GM12878 (cell line): Measurements from ENCODE around the gene CENPF. TPM values are rescaled to one million over a fixed set of nuclear protein-coding genes. Genes with fewer than 3 reads are reported as not detected.

Experiments
- ATAC-seq: fragments of 200-7000 bp; cut with Tn5 transposase; 3 replicates; pipeline ENCODE4 v1.9.1; 2020; ENCODE audit warnings: mild to moderate bottlenecking, moderate library complexity
- BruUV-seq: library from RNA; stranded (reverse); fragments of 400-500 nt; replicated peaks from 2 replicates; lab custom pipeline; 2021; lab: Mats Ljungman, UMichigan
- CTCF ChIA-PET: fragments of 300-600 bp; sonication (Branson Sonifier 250); formaldehyde crosslinking; extraction: SDS; loops from one replicate; lab custom pipeline; 2021; ENCODE audit warnings: inconsistent platforms; lab: Yijun Ruan, JAX
- POLR2A ChIA-PET: fragments of 350-600 bp; formaldehyde crosslinking; extraction: SDS; loops from one replicate; lab custom pipeline; 2021; ENCODE audit warnings: inconsistent platforms; lab: Charles Lee
- RAD21 ChIA-PET: fragments of 300-600 bp; sonication (Branson Sonifier 250); formaldehyde crosslinking; loops from one replicate; lab custom pipeline; 2023; ENCODE audit warnings: antibody characterized with exemption; ENCODE audit not compliant: unreplicated experiment; lab: Charles Lee
- SMC1A ChIA-PET: fragments of 300-600 bp; sonication (Branson Sonifier 250); formaldehyde crosslinking; loops from one replicate; lab custom pipeline; 2023; ENCODE audit not compliant: unreplicated experiment, uncharacterized antibody; lab: Charles Lee
- DNase-seq: peaks from one replicate; pipeline ENCODE4 v3.0.0-alpha.2; 2011; ENCODE audit warnings: low read depth, low spot score
- FAIRE-seq: peaks from 3 replicates; lab custom pipeline; 2011; peaks lifted over from hg19 to GRCh38; lab: Jason Lieb, UNC
- H2AFZ ChIP-seq: 2 replicates; pipeline ENCODE4 v1.6.0; 2011; ENCODE audit warnings: low read depth, low read length, control low read depth; ENCODE audit not compliant: control insufficient read depth
- H3K27ac ChIP-seq: 2 replicates; pipeline ENCODE4 v1.5.1; 2011; ENCODE audit warnings: control low read depth; ENCODE audit not compliant: control insufficient read depth, insufficient read depth
- H3K27me3 ChIP-seq, 2 experiments: replicated peaks in 1 of 2; 2 replicates each; pipeline versions ENCODE4 v1.6.0 to v1.6.1; 2011; ENCODE audit warnings: low read length in 1 of 2; ENCODE audit not compliant: control insufficient read depth in 2 of 2, insufficient read depth in 2 of 2
- H3K36me3 ChIP-seq, 2 experiments: 2 replicates each; pipeline ENCODE4 v1.5.1; 2011; ENCODE audit warnings: low read length in 1 of 2; ENCODE audit not compliant: control insufficient read depth in 2 of 2, insufficient read depth in 2 of 2
- H3K4me1 ChIP-seq: 2 replicates; pipeline ENCODE4 v1.6.1; 2011; ENCODE audit warnings: mild to moderate bottlenecking, low read length, moderate library complexity, mixed read lengths; ENCODE audit not compliant: control insufficient read depth, insufficient read depth
- H3K4me2 ChIP-seq: 2 replicates; pipeline ENCODE4 v1.6.0; 2011; ENCODE audit warnings: control low read depth; ENCODE audit not compliant: control insufficient read depth, insufficient read depth
- H3K4me3 ChIP-seq: fragments of 200-600 bp; sonication (generic); 2 replicates; pipeline ENCODE4 v1.5.1; 2016
- H3K79me2 ChIP-seq: 2 replicates; pipeline ENCODE4 v1.6.0; 2011; ENCODE audit warnings: low read length; ENCODE audit not compliant: control insufficient read depth, insufficient read depth
- H3K9ac ChIP-seq: 2 replicates; pipeline ENCODE4 v1.8.0; 2011; ENCODE audit warnings: low read length, control low read depth, mixed read lengths; ENCODE audit not compliant: control insufficient read depth, insufficient read depth
- H3K9me3 ChIP-seq: replicated peaks from 3 replicates; pipeline ENCODE4 v1.5.1; 2011; ENCODE audit warnings: mild to moderate bottlenecking, low read length; ENCODE audit not compliant: control insufficient read depth, insufficient read depth
- H4K20me1 ChIP-seq: 2 replicates; pipeline ENCODE4 v1.6.0; 2011; ENCODE audit not compliant: control insufficient read depth, insufficient read depth
- BACH1 ChIP-seq: fragments of 450-650 bp; IDR thresholded peaks from 2 replicates; pipeline ENCODE4 v1.6.1; 2017; ENCODE audit warnings: mild to moderate bottlenecking, borderline replicate concordance
- CBX3 ChIP-seq: fragments of 200-600 bp; sonication (generic); IDR thresholded peaks from 2 replicates; pipeline ENCODE4 v1.6.1; 2016; ENCODE audit warnings: low read depth, borderline replicate concordance
- CHD2 ChIP-seq: IDR thresholded peaks from 2 replicates; pipeline ENCODE4 v1.6.1; 2011; ENCODE audit warnings: low read depth, low read length, improper control_type of control experiment, borderline replicate concordance
- EZH2 ChIP-seq: IDR thresholded peaks from 2 replicates; pipeline ENCODE4 v1.6.1; 2012; ENCODE audit warnings: low read depth, mild to moderate bottlenecking, control low read depth, inconsistent platforms, low read length, borderline replicate concordance; ENCODE audit not compliant: control insufficient read depth
- MEF2A ChIP-seq: IDR thresholded peaks from 2 replicates; pipeline ENCODE4 v1.6.1; 2011; ENCODE audit warnings: low read depth, mild to moderate bottlenecking, low read length, moderate library complexity; ENCODE audit not compliant: insufficient read depth
- NBN ChIP-seq: fragments of 450-650 bp; IDR thresholded peaks from 2 replicates; pipeline ENCODE4 v1.6.1; 2016
- PAX5 ChIP-seq: IDR thresholded peaks from 2 replicates; pipeline ENCODE4 v1.6.1; 2011; ENCODE audit warnings: low read depth, low read length, borderline replicate concordance
- SREBF2 ChIP-seq: IDR thresholded peaks from 2 replicates; pipeline ENCODE4 v1.6.1; 2012; ENCODE audit warnings: mild to moderate bottlenecking, low read length
- USF2 ChIP-seq: IDR thresholded peaks from 2 replicates; pipeline ENCODE4 v1.6.1; 2011; ENCODE audit warnings: low read depth, low read length, improper control_type of control experiment, borderline replicate concordance
- ZBED1 ChIP-seq: IDR thresholded peaks from 2 replicates; pipeline ENCODE4 v1.6.1; 2016; ENCODE audit warnings: borderline replicate concordance
- ZBTB40 ChIP-seq: fragments of 450-650 bp; IDR thresholded peaks from 2 replicates; pipeline ENCODE4 v1.6.1; 2016; ENCODE audit warnings: mild to moderate bottlenecking, moderate library complexity, borderline replicate concordance
- ZNF274 ChIP-seq: IDR thresholded peaks from one replicate; pipeline ENCODE4 v1.8.0; 2011; ENCODE audit not compliant: insufficient read length, insufficient read depth
- WGBS: methylation state at CpG from one replicate; pipeline ENCODE4 v1.1.6; 2016; ENCODE audit warnings: low lambda C conversion rate; ENCODE audit not compliant: insufficient replicate concordance, insufficient coverage; ENCODE audit errors: missing lambda C conversion rate; 5-methylcytosine and 5-hydroxymethylcytosine counted together
- in situ Hi-C: fragments of 300-500 bp; cut with MboI; formaldehyde crosslinking; loops from 9 replicates; pipeline ENCODE4 v1.14.3; 2018; ENCODE audit warnings: mixed read lengths
- intact Hi-C: fragments of 100-400 bp; cut with micrococcal nuclease; formaldehyde crosslinking; loops from one replicate; pipeline ENCODE4 v1.14.2; 2022; ENCODE audit not compliant: unreplicated experiment
- polyA plus RNA-seq, 11 experiments: library from polyadenylated mRNA; depleted of rRNA in 4 of 11; unstranded in 6 of 11; stranded (reverse) in 5 of 11; fragments of >200 nt; fragmentation: Nextera tagmentation in 4 of 11; fragmentation: Illumina TruSeq in 1 of 11; extraction: Ambion mirVana in 4 of 11; extraction: Trizol in 1 of 11; gene quantifications; 1 replicate in 1 of 11; 2 replicates in 10 of 11; pipeline versions ENCODE4 v1.2.1 to v1.2.3, GENCODE V29; 2011 to 2016; ENCODE audit warnings: inconsistent platforms in 2 of 11, missing spikeins in 2 of 11, low read depth in 1 of 11
- total RNA-seq, 4 experiments: library from RNA; depleted of rRNA in 3 of 4; stranded (reverse); fragments of >200 nt in 3 of 4; fragmentation: Illumina TruSeq in 1 of 4; extraction: Trizol in 1 of 4; gene quantifications; 2 replicates each; pipeline versions ENCODE4 v1.2.1 to v1.2.3, GENCODE V29; 2013 to 2021
- TF ChIP-seq, protein P1 (sequence below): IDR thresholded peaks from 2 replicates; pipeline ENCODE4 v1.6.1; 2011; ENCODE audit warnings: low read depth, mild to moderate bottlenecking, low read length, moderate library complexity, borderline replicate concordance; ENCODE audit errors: extremely low read depth
- TF ChIP-seq, protein P2 (sequence below): fragments of 450-650 bp; IDR thresholded peaks from 2 replicates; pipeline ENCODE4 v1.6.1; 2017; ENCODE audit warnings: low read depth, mild to moderate bottlenecking, moderate library complexity

The CENPF gene
- total and polyA plus RNA-seq, 10 of the 15 experiments (the other 5 are each of a cell fraction or from before 2014, with no cell fraction given): 26.0 to 132 (median 70.5) TPM

DNA sequence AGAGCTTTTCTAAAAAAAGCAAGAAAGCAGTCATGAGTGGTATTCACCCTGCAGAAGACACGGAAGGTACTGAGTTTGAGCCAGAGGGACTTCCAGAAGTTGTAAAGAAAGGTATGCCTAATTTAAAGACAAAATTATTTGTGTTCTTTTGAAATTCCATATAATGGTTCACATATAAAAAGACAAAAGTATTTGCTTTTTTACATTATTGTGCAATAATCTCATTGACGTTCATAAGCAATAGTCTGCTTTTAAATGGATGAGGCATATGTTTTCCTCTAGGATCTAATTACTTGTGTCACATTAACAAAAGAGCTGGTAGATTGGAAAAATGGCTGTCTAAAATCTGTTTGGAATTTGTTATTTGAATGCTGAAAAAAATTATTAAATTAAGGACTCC, 54.3 kb downstream of the CENPF start:
- intact Hi-C loops: no loop called here
- Histone ChIP-seq H3K4me2 (no peak overlapping the region), H3K36me3 (peaks cover 9 to 28% of the 10 kb centered on the region in 2 experiments), H3K27me3 (no peaks in the 10 kb centered on the region), H3K4me1 (no peaks in the 10 kb centered on the region), H2AFZ (no peak overlapping the region), H3K27ac (no peak overlapping the region), H3K9me3 (no peaks in the 10 kb centered on the region), H3K79me2 (no peaks in the 10 kb centered on the region), H4K20me1 (no peaks in the 10 kb centered on the region), H3K4me3 (no peak overlapping the region), H3K9ac (no peak overlapping the region)
- ChIA-PET RAD21 (no interaction called here), POLR2A (no interaction called here), SMC1A (interaction anchor here (0.8 kb wide), 1 partner anchor 1536 kb away, joined by 4 read pairs; no protein-coding TSS in a partner anchor), CTCF (interaction anchor here (1.1 kb wide), 1 partner anchor 13 kb away, joined by 3 read pairs; no protein-coding TSS in a partner anchor)
- in situ Hi-C loops: no loop called here
- BruUV-seq: no TSS peak
- ATAC-seq (no peak), DNase-seq (no peak), FAIRE-seq (no peak)
- 75% methylated on average over 2 of the region's 2 CpGs for WGBS
- TF ChIP-seq SREBF2 (no peak), ZNF274 (no peak), CBX3 (no peak), BACH1 (no peak), ZBTB40 (no peak), ZBED1 (no peak), EZH2 (no peak), PAX5 (no peak), CHD2 (no peak), MEF2A (no peak), USF2 (no peak), NBN (no peak)
- TF ChIP-seq, protein P1, sequence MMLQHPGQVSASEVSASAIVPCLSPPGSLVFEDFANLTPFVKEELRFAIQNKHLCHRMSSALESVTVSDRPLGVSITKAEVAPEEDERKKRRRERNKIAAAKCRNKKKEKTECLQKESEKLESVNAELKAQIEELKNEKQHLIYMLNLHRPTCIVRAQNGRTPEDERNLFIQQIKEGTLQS: no peak
- TF ChIP-seq, protein P2, sequence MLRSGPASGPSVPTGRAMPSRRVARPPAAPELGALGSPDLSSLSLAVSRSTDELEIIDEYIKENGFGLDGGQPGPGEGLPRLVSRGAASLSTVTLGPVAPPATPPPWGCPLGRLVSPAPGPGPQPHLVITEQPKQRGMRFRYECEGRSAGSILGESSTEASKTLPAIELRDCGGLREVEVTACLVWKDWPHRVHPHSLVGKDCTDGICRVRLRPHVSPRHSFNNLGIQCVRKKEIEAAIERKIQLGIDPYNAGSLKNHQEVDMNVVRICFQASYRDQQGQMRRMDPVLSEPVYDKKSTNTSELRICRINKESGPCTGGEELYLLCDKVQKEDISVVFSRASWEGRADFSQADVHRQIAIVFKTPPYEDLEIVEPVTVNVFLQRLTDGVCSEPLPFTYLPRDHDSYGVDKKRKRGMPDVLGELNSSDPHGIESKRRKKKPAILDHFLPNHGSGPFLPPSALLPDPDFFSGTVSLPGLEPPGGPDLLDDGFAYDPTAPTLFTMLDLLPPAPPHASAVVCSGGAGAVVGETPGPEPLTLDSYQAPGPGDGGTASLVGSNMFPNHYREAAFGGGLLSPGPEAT: no peak
